Kidney (tissue), 14 donors: ENCODE data around the gene C1orf174. TPM values are rescaled to one million over a fixed set of nuclear protein-coding genes. Genes with fewer than 3 reads are reported as not detected.

ENCODE experiments used
- DNase-seq, 5 donors: peaks; one replicate each; pipeline ENCODE4 v3.0.0-alpha.2; 2013 to 2020
- FAIRE-seq: peaks from 2 replicates; lab custom pipeline; 2012; peaks lifted over from hg19 to GRCh38; lab: Jason Lieb, UNC
- H3K27ac ChIP-seq, 2 donors: one replicate each; pipeline ENCODE4 v1.7.0; 2013; ENCODE audit warnings: low read depth in 2 of 2, low read length in 2 of 2, inconsistent platforms in 1 of 2
- H3K27me3 ChIP-seq: one replicate; pipeline ENCODE4 v1.7.1; 2013; ENCODE audit warnings: low read length, inconsistent platforms; ENCODE audit not compliant: control insufficient read depth, insufficient read depth
- H3K36me3 ChIP-seq, 3 donors: one replicate each; pipeline versions ENCODE4 v1.7.0 to v1.7.1; 2013; ENCODE audit warnings: low read length in 3 of 3, control low read depth in 1 of 3, inconsistent platforms in 1 of 3; ENCODE audit not compliant: insufficient read depth in 3 of 3, control insufficient read depth in 2 of 3
- H3K4me1 ChIP-seq, 3 donors: one replicate each; pipeline versions ENCODE4 v1.7.0 to v1.7.1; 2013; ENCODE audit warnings: low read length in 3 of 3, inconsistent platforms in 1 of 3, low read depth in 1 of 3; ENCODE audit not compliant: control insufficient read depth in 2 of 3, insufficient read depth in 2 of 3
- H3K4me3 ChIP-seq, 3 donors: one replicate each; pipeline versions ENCODE4 v1.7.0 to v1.8.1; 2013; ENCODE audit warnings: low read length in 3 of 3, control low read depth in 1 of 3, inconsistent platforms in 1 of 3
- H3K9ac ChIP-seq, 3 donors: one replicate each; pipeline versions ENCODE4 v1.7.0 to v1.7.1; 2013; ENCODE audit warnings: low read length in 3 of 3, control low read depth in 1 of 3, inconsistent platforms in 1 of 3
- H3K9me3 ChIP-seq, 3 donors: one replicate each; pipeline versions ENCODE4 v1.7.0 to v1.7.1; 2013; ENCODE audit warnings: low read length in 3 of 3, control low read depth in 1 of 3, inconsistent platforms in 1 of 3; ENCODE audit not compliant: control insufficient read depth in 2 of 3, insufficient read depth in 1 of 3
- CTCF ChIP-seq: IDR thresholded peaks from 3 replicates; pipeline ENCODE4 v1.5.1; 2012; ENCODE audit warnings: mild to moderate bottlenecking, moderate library complexity, borderline replicate concordance; ENCODE audit not compliant: insufficient read depth; ENCODE audit errors: extremely low read depth
- intact Hi-C: fragments of 100-400 bp; cut with DNase I; formaldehyde crosslinking; loops from one replicate; pipeline ENCODE4 v1.11.1; 2022
- polyA plus RNA-seq: library from polyadenylated mRNA; stranded (reverse); fragments of 350-450 nt; fragmentation: Illumina TruSeq; extraction: RNeasy Lipid Tissue Mini Kit (QIAGEN cat#74804); gene quantifications from one replicate; pipeline ENCODE4 v1.2.3, GENCODE V29; 2014; ENCODE audit warnings: low read depth, low replicate concordance; ENCODE audit not compliant: insufficient read depth
- total RNA-seq: library from RNA; stranded (reverse); fragmentation: NEBNext Ultra II Directional; extraction: Animal tissue kit (Norgen Biotek cat#: 25700); gene quantifications from one replicate; pipeline ENCODE4 v1.2.1, GENCODE V29; 2021
- donor health status: control.
- donor health status: control.
- donor health status: control.
- donor health status: control.
- donor health status: control.
- donor health status: DM: yes; HTN: yes; CAD: no.
- donor health status: Normal renal cell carcinoma (clear cell type).

Gene C1orf174
- total and polyA plus RNA-seq, 2 donors from 2014 or later: 15.9 to 16.8 TPM

GRCh38 chr1:3865606-3866160 is 34.4 kb downstream of the C1orf174 start:
- no peak for TF ChIP-seq CTCF
- no peak overlapping the region for H3K9ac ChIP-seq
- no peak overlapping the region for H3K4me3 ChIP-seq
- intact Hi-C loops: no loop called here
- DNase-seq: no peak
- H3K27me3 ChIP-seq: no peaks in the 10 kb centered on the region
- no peaks in the 10 kb centered on the region for H3K9me3 ChIP-seq
- peaks cover 0 to 22% (median 4%) of the 10 kb centered on the region in 3 donors for H3K36me3 ChIP-seq
- no peak for FAIRE-seq
- no peak overlapping the region for H3K27ac ChIP-seq
- no peaks in the 10 kb centered on the region for H3K4me1 ChIP-seq

GRCh38 chr1:3864884-3865283 is 35.2 kb downstream of the C1orf174 start:
- TF ChIP-seq CTCF: no peak
- no peak overlapping the region for H3K27ac ChIP-seq
- intact Hi-C loops: no loop called here
- H3K36me3 ChIP-seq: peaks cover 0 to 17% (median 1%) of the 10 kb centered on the region in 3 donors
- no peaks in the 10 kb centered on the region for H3K9me3 ChIP-seq
- no peaks in the 10 kb centered on the region for H3K27me3 ChIP-seq
- no peaks in the 10 kb centered on the region for H3K4me1 ChIP-seq
- H3K9ac ChIP-seq: no peak overlapping the region
- DNase-seq: no peak
- H3K4me3 ChIP-seq: no peak overlapping the region
- no peak for FAIRE-seq

- Histone ChIP-seq H3K36me3 (peaks cover 0 to 8% (median 0%) of the 10 kb centered on the region in 3 donors), H3K4me1 (peaks cover 0 to 8% (median 4%) of the 10 kb centered on the region in 3 donors), H3K27ac (no peak overlapping the region), H3K4me3 (no peak overlapping the region), H3K9me3 (no peaks in the 10 kb centered on the region), H3K9ac (no peak overlapping the region), H3K27me3 (no peaks in the 10 kb centered on the region)
- intact Hi-C loops: no loop called here
- FAIRE-seq: no peak
- no peak for DNase-seq
- TF ChIP-seq CTCF: no peak
Observed at GRCh38 chr1:3863231-3863935, 36.7 kb downstream of the C1orf174 start.
